HUES6 (cell line): ENCODE data around the gene CAPN1.

Experiments
- H3K27ac ChIP-seq: 2 replicates; pipeline ENCODE4 v1.7.0; 2013; ENCODE audit warnings: low read depth, mild to moderate bottlenecking, low read length, inconsistent platforms
- H3K27me3 ChIP-seq: 2 replicates; pipeline ENCODE4 v1.6.1; 2013; ENCODE audit warnings: low read length; ENCODE audit not compliant: control insufficient read depth, insufficient read depth
- H3K36me3 ChIP-seq: 2 replicates; pipeline ENCODE4 v1.6.1; 2013; ENCODE audit warnings: low read length; ENCODE audit not compliant: control insufficient read depth, insufficient read depth
- H3K4me1 ChIP-seq: 2 replicates; pipeline ENCODE4 v1.6.1; 2013; ENCODE audit warnings: low read length; ENCODE audit not compliant: control insufficient read depth, insufficient read depth
- H3K4me3 ChIP-seq: 2 replicates; pipeline ENCODE4 v1.5.1; 2013; ENCODE audit warnings: low read depth, low read length
- H3K9ac ChIP-seq: one replicate; pipeline ENCODE4 v1.6.1; 2013; ENCODE audit warnings: mild to moderate bottlenecking, low read length
- H3K9me3 ChIP-seq: 2 replicates; pipeline ENCODE4 v1.6.1; 2013; ENCODE audit warnings: low read depth, low read length; ENCODE audit not compliant: control insufficient read depth, insufficient read depth

CAPN1 gene

GRCh38 chr11:65181569-65182257, at the start of gene CAPN1:
TSS of gene CAPN1 (plus strand) at chr11:65181928. CDS start at chr11:65182702, 774 bp downstream.
- Histone ChIP-seq H3K27ac (peak within 1 kb of the TSS; percentile 83), H3K4me3 (peak within 1 kb of the TSS; percentile 99), H3K9me3 (no peaks in the 10 kb centered on the region), H3K36me3 (peaks cover 12% of the 10 kb centered on the region), H3K4me1 (peaks cover 44% of the 10 kb centered on the region), H3K27me3 (no peaks in the 10 kb centered on the region), H3K9ac (peak within 1 kb of the TSS; percentile 76)

- Histone ChIP-seq H3K9me3 (no peaks in the 10 kb centered on the region), H3K4me3 (no peak overlapping the region), H3K27me3 (no peaks in the 10 kb centered on the region), H3K36me3 (peaks cover 54% of the 10 kb centered on the region), H3K9ac (peak overlapping the region; percentile 100), H3K27ac (no peak overlapping the region), H3K4me1 (peaks cover 17% of the 10 kb centered on the region)
These were observed 49.3 kb upstream of the CAPN1 start for GRCh38 chr11:65132238-65132987.

- Histone ChIP-seq H3K4me3 (peak overlapping the region; percentile 97), H3K36me3 (peaks cover 47% of the 10 kb centered on the region), H3K9me3 (no peaks in the 10 kb centered on the region), H3K27ac (no peak overlapping the region), H3K4me1 (peaks cover 17% of the 10 kb centered on the region), H3K9ac (peak overlapping the region; percentile 100), H3K27me3 (no peaks in the 10 kb centered on the region)
These were observed 48.6 kb upstream of the CAPN1 start for GRCh38 chr11:65132988-65133700.

- H3K4me3 ChIP-seq = peak overlapping the region; percentile 97
- peak overlapping the region; percentile 100 for H3K9ac ChIP-seq
- H3K4me1 ChIP-seq = peaks cover 17% of the 10 kb centered on the region
- H3K27ac ChIP-seq = no peak overlapping the region
- H3K36me3 ChIP-seq = peaks cover 42% of the 10 kb centered on the region
- no peaks in the 10 kb centered on the region for H3K9me3 ChIP-seq
- no peaks in the 10 kb centered on the region for H3K27me3 ChIP-seq
These were observed 48.0 kb upstream of the CAPN1 start for GRCh38 chr11:65133724-65134123.

GRCh38 chr11:65134240-65134951, 47.3 kb upstream of the CAPN1 start, which contains the start of gene SYVN1:
TSS of gene SYVN1 (minus strand) at chr11:65134519. CDS start at chr11:65133601, 918 bp downstream.
- peaks cover 35% of the 10 kb centered on the region for H3K36me3 ChIP-seq
- H3K27me3 ChIP-seq = no peaks in the 10 kb centered on the region
- peak within 1 kb of the TSS; percentile 100 for H3K9ac ChIP-seq
- H3K9me3 ChIP-seq = no peaks in the 10 kb centered on the region
- peak within 1 kb of the TSS; percentile 99 for H3K27ac ChIP-seq
- peaks cover 17% of the 10 kb centered on the region for H3K4me1 ChIP-seq
- H3K4me3 ChIP-seq = peak within 1 kb of the TSS; percentile 97

GRCh38 chr11:65134952-65135632, 46.6 kb upstream of the CAPN1 start:
- Histone ChIP-seq H3K9ac (peak overlapping the region; percentile 100), H3K27me3 (no peaks in the 10 kb centered on the region), H3K4me1 (peaks cover 17% of the 10 kb centered on the region), H3K4me3 (peak overlapping the region; percentile 97), H3K36me3 (peaks cover 28% of the 10 kb centered on the region), H3K27ac (peak overlapping the region; percentile 99), H3K9me3 (no peaks in the 10 kb centered on the region)

- H3K4me3 ChIP-seq = peak overlapping the region; percentile 97
- H3K9ac ChIP-seq = peak overlapping the region; percentile 100
- H3K27me3 ChIP-seq = no peaks in the 10 kb centered on the region; the same call in 1 of the 2 replicates
- H3K9me3 ChIP-seq = no peaks in the 10 kb centered on the region
- H3K36me3 ChIP-seq = peaks cover 24% of the 10 kb centered on the region
- H3K4me1 ChIP-seq = peaks cover 17% of the 10 kb centered on the region
- H3K27ac ChIP-seq = no peak overlapping the region
These were observed 46.0 kb upstream of the CAPN1 start for GRCh38 chr11:65135633-65136145.

GRCh38 chr11:65136515-65137096, 45.1 kb upstream of the CAPN1 start:
- H3K4me1 ChIP-seq = peaks cover 17% of the 10 kb centered on the region
- H3K9ac ChIP-seq = no peak overlapping the region
- no peak overlapping the region for H3K4me3 ChIP-seq
- no peaks in the 10 kb centered on the region for H3K9me3 ChIP-seq
- H3K27me3 ChIP-seq = no peaks in the 10 kb centered on the region; the same call in 1 of the 2 replicates
- H3K36me3 ChIP-seq = peaks cover 15% of the 10 kb centered on the region
- no peak overlapping the region for H3K27ac ChIP-seq

GRCh38 chr11:65141896-65142494, 39.7 kb upstream of the CAPN1 start:
- no peaks in the 10 kb centered on the region; the same call in 1 of the 2 replicates for H3K27me3 ChIP-seq
- no peaks in the 10 kb centered on the region for H3K36me3 ChIP-seq
- H3K27ac ChIP-seq = no peak overlapping the region
- no peak overlapping the region for H3K9ac ChIP-seq
- H3K9me3 ChIP-seq = peaks cover 4% of the 10 kb centered on the region; the same call in 1 of the 2 replicates
- H3K4me3 ChIP-seq = no peak overlapping the region
- no peaks in the 10 kb centered on the region for H3K4me1 ChIP-seq
